WERI-Rb-1 (cell line): ENCODE data around the gene SCFD2.

Source experiments
- DNase-seq: peaks from one replicate; pipeline ENCODE4 v3.0.0-alpha.2; 2020
- H3K27ac ChIP-seq: fragments of 250-450 bp; sonication (Bioruptor Pico); 2 replicates; pipeline ENCODE4 v1.5.1; 2020; ENCODE audit warnings: mild to moderate bottlenecking, moderate library complexity
- H3K27me3 ChIP-seq: fragments of 250-450 bp; sonication (Bioruptor Pico); 2 replicates; pipeline ENCODE4 v1.5.1; 2021; ENCODE audit warnings: mild to moderate bottlenecking, low read depth, moderate library complexity; ENCODE audit not compliant: insufficient read depth, severe bottlenecking
- H3K36me3 ChIP-seq: fragments of 250-450 bp; sonication (Bioruptor Pico); 2 replicates; pipeline ENCODE4 v1.5.1; 2020; ENCODE audit warnings: mild to moderate bottlenecking, moderate library complexity
- H3K4me3 ChIP-seq: 2 replicates; pipeline ENCODE4 v1.5.1; 2011; ENCODE audit warnings: low read depth, mild to moderate bottlenecking, control low read depth, low read length
- H3K9me3 ChIP-seq: fragments of 250-450 bp; sonication (Bioruptor Pico); 2 replicates; pipeline ENCODE4 v1.5.1; 2021; ENCODE audit warnings: mild to moderate bottlenecking, moderate library complexity; ENCODE audit not compliant: severe bottlenecking
- CTCF ChIP-seq: IDR thresholded peaks from 2 replicates; pipeline ENCODE4 v1.5.1; 2011; ENCODE audit warnings: low read depth, mild to moderate bottlenecking, control low read depth, inconsistent platforms, low read length

The SCFD2 gene

GRCh38 chr4:53197772-53198142 lies 168.1 kb downstream of the SCFD2 start:
- DNase-seq = no peak
- H3K4me3 ChIP-seq = no peak overlapping the region
- H3K27me3 ChIP-seq = no peaks in the 10 kb centered on the region
- H3K9me3 ChIP-seq = no peaks in the 10 kb centered on the region
- H3K27ac ChIP-seq = no peak overlapping the region
- no peak for TF ChIP-seq CTCF
- no peaks in the 10 kb centered on the region for H3K36me3 ChIP-seq

- peak; percentile 36; the same call in 1 of the 2 replicates for TF ChIP-seq CTCF
- Histone ChIP-seq H3K27me3 (no peaks in the 10 kb centered on the region), H3K36me3 (no peaks in the 10 kb centered on the region), H3K4me3 (no peak overlapping the region), H3K27ac (no peak overlapping the region), H3K9me3 (no peaks in the 10 kb centered on the region)
- no peak for DNase-seq
Observed at GRCh38 chr4:53196882-53197771, 168.7 kb downstream of the SCFD2 start.

GRCh38 chr4:53195815-53196661 lies 169.8 kb downstream of the SCFD2 start:
- no peak overlapping the region for H3K4me3 ChIP-seq
- peak; percentile 8 for DNase-seq
- TF ChIP-seq CTCF = no peak
- no peak overlapping the region for H3K27ac ChIP-seq
- H3K27me3 ChIP-seq = no peaks in the 10 kb centered on the region
- H3K36me3 ChIP-seq = no peaks in the 10 kb centered on the region
- H3K9me3 ChIP-seq = no peaks in the 10 kb centered on the region

GRCh38 chr4:53194727-53195126 lies 171.1 kb downstream of the SCFD2 start:
- Histone ChIP-seq H3K4me3 (no peak overlapping the region), H3K36me3 (no peaks in the 10 kb centered on the region), H3K9me3 (no peaks in the 10 kb centered on the region), H3K27ac (no peak overlapping the region), H3K27me3 (no peaks in the 10 kb centered on the region)
- TF ChIP-seq CTCF = no peak
- no peak for DNase-seq

- no peaks in the 10 kb centered on the region for H3K36me3 ChIP-seq
- TF ChIP-seq CTCF = no peak
- H3K27ac ChIP-seq = no peak overlapping the region
- no peaks in the 10 kb centered on the region for H3K27me3 ChIP-seq
- H3K4me3 ChIP-seq = no peak overlapping the region
- H3K9me3 ChIP-seq = no peaks in the 10 kb centered on the region
- no peak for DNase-seq
Observed at GRCh38 chr4:53193111-53193510, 172.8 kb downstream of the SCFD2 start.
